ENCODE measurements around the gene IMPG2.
A peak's percentile ranks its signal among the peaks of the same experiment; 100 is the strongest.

The IMPG2 gene

DNA sequence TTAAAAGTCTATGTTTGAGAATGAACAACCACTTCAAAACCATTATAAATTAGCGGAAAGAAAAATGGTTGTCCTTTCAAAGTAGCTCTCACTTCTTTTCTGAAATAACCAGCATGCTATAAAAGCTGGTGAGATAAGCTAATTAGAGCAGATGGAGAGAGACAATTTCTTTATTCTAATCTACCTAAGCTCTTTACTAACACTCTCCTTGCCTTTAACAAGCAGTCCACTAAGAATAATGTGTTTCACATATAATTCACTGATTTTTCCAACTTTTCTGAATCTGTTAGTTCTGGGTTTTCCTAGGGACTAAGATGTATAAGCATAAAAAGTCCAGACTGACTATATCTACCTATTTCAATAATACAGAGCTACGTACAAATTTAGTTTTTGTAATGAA lies at the start of gene IMPG2:
TSS of gene IMPG2 (minus strand) at position 101 of the 400 bp plus-strand sequence. CDS start 203 bp downstream, outside the sequence.
- H3K4me3 ChIP-seq (ENCODE audit: low read depth, low read length), result no peak within 1 kb of the TSS
- DNase-seq (ENCODE audit: low read depth), result no peak
- TF ChIP-seq CTCF (conservative IDR thresholded peaks at IDR 0.05; ENCODE audit: low read depth, low read length), result no peak

- no peak for TF ChIP-seq CTCF (conservative IDR thresholded peaks at IDR 0.05; ENCODE audit: low read depth, low read length)
Observed at GRCh38 chr3:101362406-101362805, 42.0 kb upstream of the IMPG2 start.

DNA sequence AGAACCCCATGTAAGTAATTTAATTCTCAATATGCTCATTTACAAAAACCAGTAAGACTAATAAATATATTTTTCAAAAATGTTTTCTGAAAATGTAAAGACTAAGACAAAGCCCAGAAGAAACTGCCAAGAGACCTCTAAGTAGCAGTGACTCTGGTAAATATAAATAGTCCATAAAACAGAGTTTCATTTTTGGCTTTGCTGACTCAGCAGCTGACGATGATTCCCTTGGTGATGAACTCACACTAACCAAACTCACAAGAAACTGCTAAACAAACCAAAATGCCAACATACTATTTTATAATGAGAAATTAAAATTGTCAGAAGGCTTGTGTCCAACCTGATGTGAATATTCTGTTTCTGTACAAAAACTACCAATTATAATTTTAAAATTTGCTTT lies 31.5 kb upstream of the IMPG2 start:
- no peak for TF ChIP-seq CTCF (conservative IDR thresholded peaks at IDR 0.05; ENCODE audit: low read depth, low read length)
- peak; percentile 12 for DNase-seq (ENCODE audit: low read depth)

More at GRCh38 chr3:101362406-101362805, 42.0 kb upstream of the IMPG2 start:
- no peak for DNase-seq (ENCODE audit: low read depth)
- no peak overlapping the region for H3K4me3 ChIP-seq (ENCODE audit: low read depth, low read length)

DNA sequence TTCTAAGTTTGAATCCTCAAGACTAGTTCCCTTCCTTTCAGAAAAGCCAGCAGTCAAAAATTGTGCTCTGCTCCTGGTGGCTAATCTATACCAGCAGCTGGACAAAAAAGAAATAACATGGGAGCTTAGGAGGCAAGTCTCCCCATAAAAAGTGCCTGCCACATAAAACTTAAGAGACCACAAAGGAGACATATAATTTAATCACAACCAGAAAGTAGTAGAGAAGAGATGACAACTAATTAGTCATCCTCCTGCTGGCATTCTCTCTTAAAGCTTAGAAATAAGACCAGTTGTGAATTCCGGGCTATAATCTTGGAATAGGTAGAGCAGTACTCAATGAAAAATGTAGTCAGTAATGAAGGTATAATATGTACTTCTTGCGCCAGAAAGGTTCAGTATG lies 20.2 kb upstream of the IMPG2 start:
- DNase-seq (ENCODE audit: low read depth), result no peak
- H3K4me3 ChIP-seq (ENCODE audit: low read depth, low read length), result no peak overlapping the region
- no peak for TF ChIP-seq CTCF (conservative IDR thresholded peaks at IDR 0.05; ENCODE audit: low read depth, low read length)

More for the DNA sequence above, 31.5 kb upstream of the IMPG2 start:
- H3K4me3 ChIP-seq (ENCODE audit: low read depth, low read length), result no peak overlapping the region

DNA sequence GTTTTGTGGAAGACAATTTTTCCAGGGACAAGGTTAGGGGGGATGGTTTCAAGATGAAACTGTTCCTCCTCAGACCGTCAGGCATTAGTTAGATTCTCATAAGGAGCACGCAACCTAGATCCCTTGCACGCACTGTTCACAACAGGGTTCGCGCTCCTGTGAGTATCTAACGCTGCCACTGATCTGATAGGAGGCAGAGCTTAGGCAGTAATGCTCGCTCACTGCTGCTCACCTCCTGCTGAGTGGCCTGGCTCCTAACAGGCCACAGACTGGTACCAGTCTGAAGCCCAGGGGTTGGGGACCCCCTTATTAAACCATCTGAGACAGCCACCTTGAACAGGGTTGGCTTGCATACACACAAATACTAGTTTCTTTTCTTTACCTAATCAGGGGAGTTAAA lies 13.5 kb upstream of the IMPG2 start:
- no peak for TF ChIP-seq CTCF (conservative IDR thresholded peaks at IDR 0.05; ENCODE audit: low read depth, low read length)
- no peak overlapping the region for H3K4me3 ChIP-seq (ENCODE audit: low read depth, low read length)
- no peak for DNase-seq (ENCODE audit: low read depth)

- no peak for DNase-seq (ENCODE audit: low read depth)
- no peak overlapping the region for H3K4me3 ChIP-seq (ENCODE audit: low read depth, low read length)
- TF ChIP-seq CTCF (conservative IDR thresholded peaks at IDR 0.05; ENCODE audit: low read depth, low read length), result no peak
Observed at GRCh38 chr3:101329016-101329673, 8.8 kb upstream of the IMPG2 start.
